Endothelial cell (in vitro differentiated cells): ENCODE results near the gene SLC2A5. TPM values are rescaled to one million over a fixed set of nuclear protein-coding genes. Genes with fewer than 3 reads are reported as not detected.

Source experiments
- DNase-seq: peaks from one replicate; pipeline ENCODE4 v3.0.0; 2021; ENCODE audit warnings: low spot score
- H3K27ac Mint-ChIP-seq: one replicate; pipeline ENCODE4 v1.8.0; 2021; ENCODE audit warnings: mixed read lengths, inconsistent platforms; ENCODE audit not compliant: unreplicated experiment
- H3K27me3 Mint-ChIP-seq: one replicate; pipeline ENCODE4 v1.8.0; 2021; ENCODE audit warnings: mild to moderate bottlenecking, moderate library complexity, mixed read lengths, inconsistent platforms; ENCODE audit not compliant: unreplicated experiment
- H3K36me3 Mint-ChIP-seq: one replicate; pipeline ENCODE4 v1.8.0; 2021; ENCODE audit warnings: mild to moderate bottlenecking, low read depth, mixed read lengths, inconsistent platforms; ENCODE audit not compliant: unreplicated experiment
- H3K4me1 Mint-ChIP-seq: one replicate; pipeline ENCODE4 v1.8.0; 2021; ENCODE audit warnings: mild to moderate bottlenecking, mixed read lengths, inconsistent platforms; ENCODE audit not compliant: unreplicated experiment
- H3K4me3 Mint-ChIP-seq: one replicate; pipeline ENCODE4 v1.8.0; 2021; ENCODE audit warnings: mild to moderate bottlenecking, mixed read lengths, inconsistent platforms; ENCODE audit not compliant: unreplicated experiment
- H3K9me3 Mint-ChIP-seq: one replicate; pipeline ENCODE4 v1.8.0; 2021; ENCODE audit warnings: mixed read lengths, inconsistent platforms; ENCODE audit not compliant: unreplicated experiment
- CTCF ChIP-seq: fragments of 200-600 bp; sonication (generic); IDR thresholded peaks from one replicate; pipeline ENCODE4 v1.5.0; 2021; ENCODE audit warnings: antibody characterized with exemption; ENCODE audit not compliant: unreplicated experiment
- total RNA-seq: library from RNA; stranded (reverse); fragmentation: NEBNext Ultra II Directional; extraction: Animal tissue kit (Norgen Biotek cat#: 25700); gene quantifications from one replicate; pipeline ENCODE4 v1.2.1, GENCODE V29; 2021; ENCODE audit not compliant: unreplicated experiment

SLC2A5 gene
- total RNA-seq, 1 donor from 2014 or later, result not detected

DNA sequence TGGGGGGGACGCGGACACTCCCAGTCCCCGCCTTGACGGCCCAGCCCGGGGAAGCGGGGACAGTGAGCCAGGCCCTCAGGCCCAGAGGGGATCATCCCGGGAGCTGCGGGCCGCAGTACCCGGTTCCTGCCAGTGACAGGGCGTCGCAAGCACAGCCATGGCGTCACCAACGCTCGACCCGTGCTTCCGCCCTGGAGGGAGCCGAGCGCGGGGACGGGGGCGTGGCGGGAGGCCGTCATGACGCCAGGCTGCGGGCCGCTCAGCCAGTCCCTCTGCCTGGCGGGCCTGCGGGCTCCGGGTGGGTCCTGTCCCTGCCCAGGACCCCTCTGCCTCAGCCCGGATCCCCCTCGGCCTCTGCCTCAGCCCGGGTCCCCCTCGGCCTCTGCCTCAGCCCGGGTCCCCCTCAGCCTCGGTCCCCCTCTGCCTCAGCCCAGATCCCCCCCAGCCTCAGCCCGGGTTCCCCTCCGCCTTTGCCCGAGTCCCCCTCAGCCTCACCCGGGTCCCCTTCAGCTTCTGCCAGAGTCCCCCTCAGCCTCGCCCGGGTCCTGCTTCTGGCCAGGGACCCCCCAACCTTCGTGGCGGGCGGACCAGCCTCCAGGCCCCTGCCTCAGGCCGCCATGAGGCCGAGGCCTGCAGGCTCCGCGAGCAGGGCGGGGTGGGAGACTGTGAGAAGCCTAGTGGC, 2.3 kb upstream of the SLC2A5 start:
- Mint-ChIP-seq H3K27ac (no peak overlapping the region), H3K9me3 (no peaks in the 10 kb centered on the region), H3K4me3 (no peak overlapping the region), H3K36me3 (no peaks in the 10 kb centered on the region), H3K27me3 (peaks cover 3% of the 10 kb centered on the region), H3K4me1 (peaks cover 5% of the 10 kb centered on the region)
- DNase-seq, result no peak
- no peak for TF ChIP-seq CTCF

GRCh38 chr1:9070486-9070885, 1.1 kb upstream of the SLC2A5 start:
- Mint-ChIP-seq H3K4me1 (peaks cover 5% of the 10 kb centered on the region), H3K27ac (no peak overlapping the region), H3K9me3 (no peaks in the 10 kb centered on the region), H3K4me3 (no peak overlapping the region), H3K36me3 (no peaks in the 10 kb centered on the region), H3K27me3 (peaks cover 3% of the 10 kb centered on the region)
- no peak for DNase-seq
- no peak for TF ChIP-seq CTCF

GRCh38 chr1:9068981-9069325, 482 bp downstream of the SLC2A5 start:
- H3K36me3 Mint-ChIP-seq, result no peaks in the 10 kb centered on the region
- no peak overlapping the region for H3K27ac Mint-ChIP-seq
- H3K27me3 Mint-ChIP-seq, result peaks cover 3% of the 10 kb centered on the region
- no peak overlapping the region for H3K4me3 Mint-ChIP-seq
- TF ChIP-seq CTCF, result no peak
- H3K9me3 Mint-ChIP-seq, result no peaks in the 10 kb centered on the region
- DNase-seq, result no peak
- no peaks in the 10 kb centered on the region for H3K4me1 Mint-ChIP-seq

GRCh38 chr1:9066945-9067807, 2.3 kb downstream of the SLC2A5 start:
- TF ChIP-seq CTCF, result no peak
- H3K4me3 Mint-ChIP-seq, result no peak overlapping the region
- peaks cover 3% of the 10 kb centered on the region for H3K27me3 Mint-ChIP-seq
- H3K27ac Mint-ChIP-seq, result no peak overlapping the region
- H3K36me3 Mint-ChIP-seq, result no peaks in the 10 kb centered on the region
- DNase-seq, result no peak
- H3K9me3 Mint-ChIP-seq, result no peaks in the 10 kb centered on the region
- no peaks in the 10 kb centered on the region for H3K4me1 Mint-ChIP-seq

- H3K4me1 Mint-ChIP-seq, result no peaks in the 10 kb centered on the region
- DNase-seq, result no peak
- peaks cover 3% of the 10 kb centered on the region for H3K27me3 Mint-ChIP-seq
- TF ChIP-seq CTCF, result no peak
- no peak overlapping the region for H3K4me3 Mint-ChIP-seq
- H3K36me3 Mint-ChIP-seq, result no peaks in the 10 kb centered on the region
- H3K9me3 Mint-ChIP-seq, result no peaks in the 10 kb centered on the region
- H3K27ac Mint-ChIP-seq, result no peak overlapping the region
Measured at GRCh38 chr1:9065213-9065751, 4.2 kb downstream of the SLC2A5 start.
